Measurements from ENCODE around the gene B3GNT8.

B3GNT8 gene

GRCh38 chr19:41455936-41456335, 28.8 kb upstream of the B3GNT8 start:
- no peak overlapping the region for H3K27ac ChIP-seq
- ChIA-PET CTCF (no interaction called here), POLR2A (ENCODE audit: low non-redundant PET) (no interaction called here)
- TF ChIP-seq, protein P1, sequence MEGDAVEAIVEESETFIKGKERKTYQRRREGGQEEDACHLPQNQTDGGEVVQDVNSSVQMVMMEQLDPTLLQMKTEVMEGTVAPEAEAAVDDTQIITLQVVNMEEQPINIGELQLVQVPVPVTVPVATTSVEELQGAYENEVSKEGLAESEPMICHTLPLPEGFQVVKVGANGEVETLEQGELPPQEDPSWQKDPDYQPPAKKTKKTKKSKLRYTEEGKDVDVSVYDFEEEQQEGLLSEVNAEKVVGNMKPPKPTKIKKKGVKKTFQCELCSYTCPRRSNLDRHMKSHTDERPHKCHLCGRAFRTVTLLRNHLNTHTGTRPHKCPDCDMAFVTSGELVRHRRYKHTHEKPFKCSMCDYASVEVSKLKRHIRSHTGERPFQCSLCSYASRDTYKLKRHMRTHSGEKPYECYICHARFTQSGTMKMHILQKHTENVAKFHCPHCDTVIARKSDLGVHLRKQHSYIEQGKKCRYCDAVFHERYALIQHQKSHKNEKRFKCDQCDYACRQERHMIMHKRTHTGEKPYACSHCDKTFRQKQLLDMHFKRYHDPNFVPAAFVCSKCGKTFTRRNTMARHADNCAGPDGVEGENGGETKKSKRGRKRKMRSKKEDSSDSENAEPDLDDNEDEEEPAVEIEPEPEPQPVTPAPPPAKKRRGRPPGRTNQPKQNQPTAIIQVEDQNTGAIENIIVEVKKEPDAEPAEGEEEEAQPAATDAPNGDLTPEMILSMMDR (conservative IDR thresholded peaks at IDR 0.05; ENCODE audit: low read depth), result no peak
- no peak for DNase-seq (ENCODE audit: low spot score)

DNA sequence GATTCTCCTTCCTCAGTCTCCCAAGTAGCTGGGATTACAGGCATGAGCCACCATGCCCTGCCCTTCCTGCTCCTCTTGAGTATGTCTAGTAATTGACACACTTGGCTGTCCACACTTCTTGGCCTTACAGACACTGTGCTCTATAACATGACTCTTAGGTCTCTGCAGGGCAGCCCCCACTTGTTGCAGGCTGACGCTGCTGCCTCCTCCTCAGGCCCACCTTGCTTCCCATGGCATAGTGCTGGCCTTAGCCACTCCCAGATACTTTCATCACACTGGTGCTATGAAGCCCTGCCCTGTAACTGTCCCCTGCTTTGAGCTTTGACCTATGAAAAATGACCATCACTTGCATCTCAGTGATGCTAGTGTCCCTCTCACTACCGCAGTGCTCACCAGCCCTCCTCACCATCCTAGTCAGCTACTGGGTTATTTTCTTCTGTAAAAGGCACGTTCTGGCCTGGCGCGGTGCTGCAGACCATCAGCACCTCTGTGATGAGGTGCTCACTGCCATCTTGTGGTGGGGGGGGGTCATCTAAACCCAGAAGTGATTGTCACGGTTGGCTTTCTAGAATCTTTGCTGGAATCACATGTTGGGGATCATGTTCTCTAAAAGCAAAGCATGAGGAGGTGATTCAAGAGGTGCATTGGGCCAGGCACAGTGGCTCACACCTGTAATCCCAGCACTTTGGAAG, 25.6 kb upstream of the B3GNT8 start:
- TF ChIP-seq, protein P1 (conservative IDR thresholded peaks at IDR 0.05; ENCODE audit: low read depth), result no peak
- CTCF ChIA-PET, result no interaction called here
- no peak overlapping the region for H3K27ac ChIP-seq
- POLR2A ChIA-PET (ENCODE audit: low non-redundant PET), result no interaction called here
- no peak for DNase-seq (ENCODE audit: low spot score)

DNA sequence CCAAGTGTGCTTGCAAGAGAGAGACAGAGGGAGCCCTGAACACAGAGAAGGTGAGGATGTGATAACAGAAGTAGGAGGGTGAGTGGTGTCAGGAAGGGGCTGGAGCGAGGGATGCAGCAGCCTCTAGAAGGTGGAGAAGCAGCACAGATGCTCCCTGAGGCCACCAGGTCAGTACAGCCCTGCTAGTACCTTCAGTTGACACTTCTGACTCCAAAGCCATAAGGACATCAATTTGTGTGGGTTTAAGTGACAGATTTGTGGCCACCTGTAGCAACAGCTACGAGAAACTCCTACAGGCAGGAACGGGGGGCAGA, 22.6 kb upstream of the B3GNT8 start:
- no peak for DNase-seq (ENCODE audit: low spot score)
- TF ChIP-seq, protein P1 (conservative IDR thresholded peaks at IDR 0.05; ENCODE audit: low read depth), result no peak
- no peak overlapping the region for H3K27ac ChIP-seq
- POLR2A ChIA-PET (ENCODE audit: low non-redundant PET), result no interaction called here
- CTCF ChIA-PET, result interaction anchor here (0.6 to 5.5 kb wide), 12 partner anchors 13 to 262 kb away, joined by 3 to 39 read pairs (median 4); partner anchors contain the start of gene CEACAM21

DNA sequence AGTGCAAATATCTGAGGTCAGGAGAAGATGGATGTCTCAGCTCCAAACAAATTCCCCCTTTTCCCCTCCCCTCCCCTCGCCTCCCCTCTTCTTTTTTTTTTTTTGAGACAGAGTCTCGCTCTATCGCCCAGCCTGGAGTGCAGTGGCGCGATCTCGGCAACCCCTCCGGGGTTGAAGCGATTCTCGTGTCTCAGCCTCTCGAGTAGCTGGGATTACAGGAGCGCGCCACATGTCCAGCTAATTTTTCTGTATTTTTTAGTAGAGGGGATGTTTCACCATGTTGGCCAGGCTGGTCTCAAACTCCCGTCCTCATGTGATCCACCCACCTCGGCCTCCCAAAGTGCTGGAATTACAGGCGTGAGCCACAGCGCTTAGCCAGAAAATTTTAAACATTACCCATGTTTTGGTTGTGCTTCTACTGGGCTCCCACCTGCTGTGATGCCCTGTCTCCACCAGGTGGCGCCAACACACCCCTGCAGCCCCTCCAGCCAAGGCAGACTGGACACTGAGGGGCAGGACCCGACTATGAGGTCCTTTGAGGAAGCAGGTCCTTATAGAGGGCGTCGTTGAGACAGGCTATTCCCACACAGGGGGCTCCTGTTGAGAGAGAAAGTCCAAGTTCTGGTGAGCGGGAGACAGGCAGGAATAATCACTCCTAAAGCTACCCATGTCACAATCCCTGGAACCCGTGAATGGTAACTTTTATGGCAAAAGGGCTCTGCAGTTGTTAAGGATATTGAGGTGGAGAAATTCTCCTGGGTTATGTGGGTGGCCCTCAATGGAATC, 22.1 kb upstream of the B3GNT8 start:
- peak; percentile 83 for DNase-seq (ENCODE audit: low spot score)
- TF ChIP-seq, protein P1 (conservative IDR thresholded peaks at IDR 0.05; ENCODE audit: low read depth), result peak; percentile 97
- H3K27ac ChIP-seq, result no peak overlapping the region
- ChIA-PET POLR2A (ENCODE audit: low non-redundant PET) (no interaction called here), CTCF (interaction anchor here (0.6 to 5.5 kb wide), 22 partner anchors 8 to 720 kb away, joined by 3 to 39 read pairs (median 3); partner anchors contain the start of gene CEACAM21)

- CTCF ChIA-PET, result interaction anchor here (0.6 to 5.5 kb wide), 5 partner anchors 19 to 145 kb away, joined by 3 to 39 read pairs (median 10); no protein-coding TSS in a partner anchor
- H3K27ac ChIP-seq, result no peak overlapping the region
- TF ChIP-seq, protein P1 (conservative IDR thresholded peaks at IDR 0.05; ENCODE audit: low read depth), result no peak
- POLR2A ChIA-PET (ENCODE audit: low non-redundant PET), result no interaction called here
- no peak for DNase-seq (ENCODE audit: low spot score)
Measured at GRCh38 chr19:41447732-41448332, 20.7 kb upstream of the B3GNT8 start.

DNA sequence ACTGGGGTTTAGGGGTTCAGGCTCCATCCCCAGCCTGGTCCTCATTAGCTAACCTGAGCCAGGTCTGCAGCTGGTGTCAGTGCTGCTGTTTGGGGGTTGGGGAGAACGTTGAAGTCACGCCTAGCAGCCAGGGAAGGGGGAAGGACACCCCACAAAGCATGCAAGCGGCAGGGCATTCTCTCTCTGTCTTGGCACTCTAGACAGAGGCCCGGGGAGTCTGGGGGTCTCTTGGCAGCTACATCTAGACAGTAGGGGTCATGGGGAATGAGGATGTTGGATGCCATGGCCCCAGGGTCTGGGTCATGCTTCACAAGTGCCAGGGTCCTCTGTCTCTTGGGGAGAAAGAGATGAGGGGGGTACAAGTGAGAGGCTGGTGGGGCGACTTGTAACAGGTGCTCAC, 18.4 kb upstream of the B3GNT8 start:
- ChIA-PET POLR2A (ENCODE audit: low non-redundant PET) (no interaction called here), CTCF (interaction anchor here (0.6 kb wide), 1 partner anchor 120 kb away, joined by 4 read pairs; no protein-coding TSS in a partner anchor)
- no peak for DNase-seq (ENCODE audit: low spot score)
- TF ChIP-seq, protein P1 (conservative IDR thresholded peaks at IDR 0.05; ENCODE audit: low read depth), result no peak
- no peak overlapping the region for H3K27ac ChIP-seq
